Testis (tissue), 3 donors: ENCODE measurements around the gene SNX13. TPM values are rescaled to one million over a fixed set of nuclear protein-coding genes. Genes with fewer than 3 reads are reported as not detected.

Experiments used
- DNase-seq: peaks from one replicate; pipeline ENCODE4 v3.0.0-alpha.2; 2019
- H3K27ac ChIP-seq, 2 donors: fragments of 200-600 bp; sonication (generic); one replicate each; pipeline ENCODE4 v1.5.1; 2019
- H3K27me3 ChIP-seq: fragments of 200-600 bp; sonication (generic); one replicate; pipeline ENCODE4 v1.5.1; 2019
- H3K36me3 ChIP-seq: fragments of 200-600 bp; sonication (generic); one replicate; pipeline ENCODE4 v1.5.1; 2017; ENCODE audit warnings: low read depth; ENCODE audit errors: missing control alignments
- H3K4me1 ChIP-seq: fragments of 200-600 bp; sonication (generic); one replicate; pipeline ENCODE4 v1.5.1; 2019
- H3K4me3 ChIP-seq, 2 donors: fragments of 200-600 bp; sonication (generic); one replicate each; pipeline ENCODE4 v1.5.1; 2017 to 2019
- H3K9me3 ChIP-seq: fragments of 200-600 bp; sonication (generic); one replicate; pipeline ENCODE4 v1.5.1; 2017
- CTCF ChIP-seq, 3 experiments: fragments of 450-650 bp in 2 of 3; fragments of 200-600 bp in 1 of 3; sonication (generic) in 1 of 3; IDR thresholded peaks; one replicate each; pipeline ENCODE4 v1.5.1; 2016 to 2019; ENCODE audit warnings: antibody characterized with exemption in 3 of 3, mild to moderate bottlenecking in 2 of 3, moderate library complexity in 1 of 3
- POLR2A ChIP-seq: fragments of 450-650 bp; IDR thresholded peaks from one replicate; pipeline ENCODE4 v1.6.1; 2017; ENCODE audit warnings: antibody characterized with exemption, mild to moderate bottlenecking, moderate library complexity
- WGBS, 2 donors: methylation state at CpG; one replicate each; pipeline ENCODE4 v1.1.5; 2018; 5-methylcytosine and 5-hydroxymethylcytosine counted together
- intact Hi-C: fragments of 100-400 bp; cut with DNase I; formaldehyde crosslinking; loops from one replicate; pipeline ENCODE4 v1.15.1; 2023; ENCODE audit warnings: low total_unique reads
- polyA plus RNA-seq: library from polyadenylated mRNA; stranded (reverse); fragments of 350-450 nt; fragmentation: Illumina TruSeq; extraction: RNeasy Lipid Tissue Mini Kit (QIAGEN cat#74804); gene quantifications from one replicate; pipeline ENCODE4 v1.2.3, GENCODE V29; 2014; ENCODE audit warnings: low read depth, low replicate concordance; ENCODE audit not compliant: insufficient read depth
- total RNA-seq, 2 donors: library from RNA; depleted of rRNA; stranded (reverse); fragments of >200 nt; gene quantifications; one replicate each; pipeline ENCODE4 v1.2.3, GENCODE V29; 2016

The SNX13 gene
- total and polyA plus RNA-seq, 3 donors from 2014 or later: 37.0 to 73.5 (median 61.8) TPM

DNA sequence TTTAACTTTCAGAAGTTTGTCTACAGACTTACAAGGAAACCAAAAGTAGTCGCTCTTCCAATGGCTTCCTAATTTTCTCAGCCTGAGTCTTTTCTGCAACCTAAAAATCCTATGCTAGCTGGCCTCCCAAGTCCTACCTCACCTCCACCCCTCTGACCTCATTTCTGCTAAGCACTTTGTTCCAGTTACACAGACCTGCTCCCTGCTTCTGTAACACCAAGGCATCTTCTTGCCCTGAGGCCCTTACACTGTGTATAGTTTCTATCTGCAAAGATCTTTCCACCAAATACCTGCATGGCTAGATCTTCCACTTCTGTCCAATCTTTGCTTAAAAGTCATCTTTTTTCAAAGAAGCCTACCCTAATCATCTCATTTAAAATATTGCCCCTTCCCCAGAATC, 1.9 kb upstream of the SNX13 start:
- no peak for DNase-seq
- no peaks in the 10 kb centered on the region for H3K27me3 ChIP-seq
- no peak overlapping the region for H3K27ac ChIP-seq
- no peak for TF ChIP-seq CTCF (IDR thresholded peaks at IDR 0.05)
- TF ChIP-seq POLR2A: no peak
- peaks cover 12% of the 10 kb centered on the region for H3K4me1 ChIP-seq
- 82 to 83% methylated on average over 1 of the region's 1 CpG for WGBS, 2 donors
- intact Hi-C loops: no loop called here
- H3K4me3 ChIP-seq: no peak overlapping the region
- H3K9me3 ChIP-seq: no peaks in the 10 kb centered on the region
- H3K36me3 ChIP-seq: no peaks in the 10 kb centered on the region

GRCh38 chr7:17940951-17941431, 697 bp upstream of the SNX13 start:
- DNase-seq: no peak
- Histone ChIP-seq H3K9me3 (no peaks in the 10 kb centered on the region), H3K27me3 (no peaks in the 10 kb centered on the region), H3K4me1 (peaks cover 12% of the 10 kb centered on the region), H3K4me3 (peak overlapping the region; percentile 89 to 98), H3K36me3 (no peaks in the 10 kb centered on the region), H3K27ac (peak overlapping the region; percentile 98 to 99)
- WGBS, 2 donors: 8 to 12% methylated on average over 12 of the region's 12 CpGs
- TF ChIP-seq POLR2A: no peak
- TF ChIP-seq CTCF (IDR thresholded peaks at IDR 0.05): no peak
- intact Hi-C loops: no loop called here

DNA sequence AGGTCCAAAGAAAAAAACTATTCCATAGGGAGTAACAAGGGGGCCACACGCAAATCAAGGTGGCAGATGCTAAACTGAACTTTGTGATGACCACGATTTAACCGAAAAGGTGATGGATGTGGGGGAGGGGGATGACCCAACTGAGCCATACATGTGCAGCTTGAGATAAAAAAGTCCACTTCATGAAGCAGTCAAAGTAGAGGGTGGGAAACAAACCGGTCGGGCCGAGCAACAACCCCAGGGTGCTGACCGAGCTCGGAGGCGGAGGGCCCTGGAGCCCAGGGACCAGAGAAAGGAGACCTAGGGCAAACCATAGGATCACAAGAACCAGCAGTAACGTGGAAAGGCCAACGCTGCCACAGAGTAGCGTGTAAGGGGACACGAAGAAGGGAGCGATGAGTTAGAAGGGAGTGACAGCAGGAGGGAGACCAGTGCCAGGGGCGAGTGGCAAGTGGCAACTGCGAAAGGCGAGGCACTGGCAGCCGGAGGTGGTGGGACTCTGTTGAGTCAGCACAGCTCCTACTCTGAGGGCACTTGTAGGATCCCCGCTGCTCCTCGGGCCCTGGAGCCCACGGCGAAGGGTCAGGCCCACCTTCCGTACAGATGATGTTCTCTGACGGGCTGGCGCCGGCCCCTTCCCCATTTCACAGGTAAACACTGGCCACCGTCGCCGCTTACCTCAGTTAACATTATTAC, 540 bp downstream of the SNX13 start:
- H3K27me3 ChIP-seq: no peaks in the 10 kb centered on the region
- TF ChIP-seq POLR2A: no peak
- TF ChIP-seq CTCF (IDR thresholded peaks at IDR 0.05): no peak
- DNase-seq: peak; percentile 70
- H3K4me1 ChIP-seq: peaks cover 12% of the 10 kb centered on the region
- intact Hi-C loops: no loop called here
- 0% methylated on average over 29 of the region's 29 CpGs for WGBS, 2 donors
- peak overlapping the region; percentile 98 to 99 for H3K27ac ChIP-seq
- H3K4me3 ChIP-seq: peak overlapping the region; percentile 89 to 98
- no peaks in the 10 kb centered on the region for H3K36me3 ChIP-seq
- no peaks in the 10 kb centered on the region for H3K9me3 ChIP-seq

GRCh38 chr7:17939211-17939605, 1.1 kb downstream of the SNX13 start:
- WGBS, 2 donors: 5 to 12% methylated on average over 6 of the region's 6 CpGs
- no peak for TF ChIP-seq CTCF (IDR thresholded peaks at IDR 0.05)
- TF ChIP-seq POLR2A: no peak
- no peaks in the 10 kb centered on the region for H3K9me3 ChIP-seq
- H3K4me1 ChIP-seq: peaks cover 12% of the 10 kb centered on the region
- no peak for DNase-seq
- peak overlapping the region; percentile 98 to 99 for H3K27ac ChIP-seq
- peak overlapping the region; percentile 89 to 98 for H3K4me3 ChIP-seq
- intact Hi-C loops: no loop called here
- no peaks in the 10 kb centered on the region for H3K27me3 ChIP-seq
- no peaks in the 10 kb centered on the region for H3K36me3 ChIP-seq
